Neural progenitor cell (in vitro differentiated cells): ENCODE data around the gene SLC7A5. TPM values are rescaled to one million over a fixed set of nuclear protein-coding genes. Genes with fewer than 3 reads are reported as not detected.

Experiments used
- DNase-seq: peaks from one replicate; pipeline ENCODE4 v3.0.0-alpha.2; 2016; ENCODE audit warnings: low spot score
- H2AFZ ChIP-seq: fragments of 200-600 bp; sonication (generic); replicated peaks from 2 replicates; pipeline ENCODE4 v1.6.1; 2016; ENCODE audit warnings: antibody characterized with exemption
- H3F3A ChIP-seq: fragments of 200-600 bp; sonication (generic); 2 replicates; pipeline ENCODE4 v1.6.1; 2016; ENCODE audit warnings: antibody characterized with exemption, low read depth
- H3K27ac ChIP-seq: fragments of 200-600 bp; sonication (generic); 2 replicates; pipeline ENCODE4 v1.5.1; 2016; ENCODE audit warnings: mild to moderate bottlenecking
- H3K27me3 ChIP-seq: fragments of 200-600 bp; sonication (generic); 2 replicates; pipeline ENCODE4 v1.6.1; 2016; ENCODE audit warnings: mild to moderate bottlenecking, moderate library complexity
- H3K36me3 ChIP-seq: fragments of 200-600 bp; sonication (generic); 2 replicates; pipeline ENCODE4 v1.5.1; 2016
- H3K4me1 ChIP-seq: fragments of 200-600 bp; sonication (generic); 2 replicates; pipeline ENCODE4 v1.6.1; 2016; ENCODE audit warnings: mixed run types
- H3K4me2 ChIP-seq: fragments of 200-600 bp; sonication (generic); 2 replicates; pipeline ENCODE4 v1.6.1; 2016
- H3K4me3 ChIP-seq: fragments of 200-600 bp; sonication (generic); 2 replicates; pipeline ENCODE4 v1.5.1; 2016
- H3K79me2 ChIP-seq: fragments of 200-600 bp; sonication (generic); 2 replicates; pipeline ENCODE4 v1.6.1; 2016; ENCODE audit warnings: low read depth
- H3K9ac ChIP-seq: fragments of 200-600 bp; sonication (generic); 2 replicates; pipeline ENCODE4 v1.6.1; 2016
- H3K9me3 ChIP-seq: fragments of 200-600 bp; sonication (generic); 2 replicates; pipeline ENCODE4 v1.5.1; 2016; ENCODE audit warnings: low read depth
- H4K20me1 ChIP-seq: fragments of 200-600 bp; sonication (generic); 2 replicates; pipeline ENCODE4 v1.6.1; 2016; ENCODE audit warnings: low read depth
- H3K27ac Mint-ChIP-seq: 3 replicates; pipeline ENCODE4 v1.8.0; 2021; ENCODE audit warnings: mixed read lengths
- H3K27me3 Mint-ChIP-seq: 2 replicates; pipeline ENCODE4 v1.8.0; 2022; ENCODE audit warnings: low read depth, mild to moderate bottlenecking, inconsistent platforms, moderate library complexity, mixed read lengths; ENCODE audit not compliant: insufficient read depth
- H3K36me3 Mint-ChIP-seq: 3 replicates; pipeline ENCODE4 v1.8.0; 2021; ENCODE audit warnings: mixed read lengths
- H3K4me1 Mint-ChIP-seq: 3 replicates; pipeline ENCODE4 v1.8.0; 2021; ENCODE audit warnings: mixed read lengths
- H3K4me3 Mint-ChIP-seq: 3 replicates; pipeline ENCODE4 v1.8.0; 2021; ENCODE audit warnings: mild to moderate bottlenecking, moderate library complexity, mixed read lengths
- H3K9me3 Mint-ChIP-seq: 3 replicates; pipeline ENCODE4 v1.8.0; 2020; ENCODE audit warnings: mixed read lengths
- EZH2 ChIP-seq: fragments of 200-600 bp; sonication (generic); IDR thresholded peaks from 2 replicates; pipeline ENCODE4 v1.6.1; 2017; ENCODE audit warnings: antibody characterized with exemption, mild to moderate bottlenecking, moderate library complexity
- EZH2phosphoT487 ChIP-seq: fragments of 200-600 bp; sonication (generic); IDR thresholded peaks from 2 replicates; pipeline ENCODE4 v1.6.1; 2017; ENCODE audit warnings: antibody characterized with exemption
- total RNA-seq: library from RNA; depleted of rRNA; stranded (reverse); fragments of >200 nt; gene quantifications from 2 replicates; pipeline ENCODE4 v1.2.3, GENCODE V29; 2015; ENCODE audit warnings: low replicate concordance
- TF ChIP-seq, protein P1 (sequence below): fragments of 200-600 bp; sonication (generic); IDR thresholded peaks from 2 replicates; pipeline ENCODE4 v1.5.1; 2017; ENCODE audit warnings: antibody characterized with exemption, mild to moderate bottlenecking

SLC7A5 gene
- total RNA-seq, 1 donor from 2014 or later, result 2.8 TPM

DNA sequence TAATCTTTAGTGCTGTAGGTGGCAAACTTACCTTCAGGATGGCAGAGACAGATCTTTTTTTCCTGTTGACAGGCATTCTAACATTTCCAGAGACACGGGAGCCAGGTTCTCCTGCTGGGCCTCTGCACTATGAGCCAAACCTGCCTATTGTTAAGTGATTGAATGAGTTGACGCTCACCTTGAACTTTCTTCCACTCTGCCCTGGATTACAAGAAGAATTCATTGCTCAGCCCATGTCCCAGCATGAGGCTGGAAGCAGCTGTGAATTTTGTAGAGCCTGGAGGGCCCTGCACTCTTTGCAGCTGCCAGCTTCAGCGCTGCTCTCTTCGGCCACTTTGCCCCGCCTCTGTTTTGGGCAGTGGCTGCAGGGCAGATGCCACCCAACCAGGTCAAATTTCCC is 9.4 kb upstream of the SLC7A5 start:
- no peak overlapping the region for H3K27ac Mint-ChIP-seq

DNA sequence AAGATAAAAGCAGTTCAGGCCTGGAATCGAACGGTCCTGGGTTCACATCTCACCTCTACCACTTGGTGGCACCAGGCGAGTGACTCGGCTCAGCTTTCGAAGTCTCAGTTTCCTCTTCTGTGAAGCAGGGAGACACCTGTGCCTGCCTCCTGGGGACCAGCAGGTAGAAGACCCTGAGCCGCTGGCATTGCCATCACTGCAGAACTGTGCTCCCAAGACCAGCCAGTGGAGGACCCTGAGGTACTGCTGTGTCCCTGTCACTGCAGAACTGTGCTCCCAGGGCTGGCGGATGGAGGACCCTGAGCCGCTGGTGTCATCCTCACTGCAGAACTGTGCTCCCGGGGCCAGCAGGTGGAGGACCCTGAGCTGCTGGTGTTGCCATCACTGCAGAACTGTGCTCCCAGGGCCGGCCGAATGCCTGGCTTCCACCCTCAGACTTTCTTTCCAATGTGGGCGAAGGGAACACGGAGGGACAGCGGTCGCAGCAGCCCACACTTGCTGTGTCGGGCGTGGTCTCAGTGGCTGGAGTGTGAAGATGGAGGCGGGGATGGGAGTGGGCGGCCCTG is 8.7 kb upstream of the SLC7A5 start:
- Histone ChIP-seq H3K4me2 (no peak overlapping the region), H3K4me1 (peaks cover 6% of the 10 kb centered on the region), H2AFZ (no peak overlapping the region), H3K9me3 (no peaks in the 10 kb centered on the region), H3K79me2 (no peaks in the 10 kb centered on the region), H3F3A (peaks cover 13% of the 10 kb centered on the region), H3K9ac (no peak overlapping the region), H3K4me3 (no peak overlapping the region), H3K36me3 (no peaks in the 10 kb centered on the region), H4K20me1 (no peaks in the 10 kb centered on the region), H3K27me3 (peaks cover 20% of the 10 kb centered on the region), H3K27ac (no peak overlapping the region)
- Mint-ChIP-seq H3K4me3 (no peak overlapping the region), H3K27ac (no peak overlapping the region), H3K27me3 (peaks cover 9% of the 10 kb centered on the region), H3K36me3 (no peaks in the 10 kb centered on the region), H3K4me1 (peaks cover 20% of the 10 kb centered on the region), H3K9me3 (peaks cover 5% of the 10 kb centered on the region)
- no peak for DNase-seq
- TF ChIP-seq, protein P1, sequence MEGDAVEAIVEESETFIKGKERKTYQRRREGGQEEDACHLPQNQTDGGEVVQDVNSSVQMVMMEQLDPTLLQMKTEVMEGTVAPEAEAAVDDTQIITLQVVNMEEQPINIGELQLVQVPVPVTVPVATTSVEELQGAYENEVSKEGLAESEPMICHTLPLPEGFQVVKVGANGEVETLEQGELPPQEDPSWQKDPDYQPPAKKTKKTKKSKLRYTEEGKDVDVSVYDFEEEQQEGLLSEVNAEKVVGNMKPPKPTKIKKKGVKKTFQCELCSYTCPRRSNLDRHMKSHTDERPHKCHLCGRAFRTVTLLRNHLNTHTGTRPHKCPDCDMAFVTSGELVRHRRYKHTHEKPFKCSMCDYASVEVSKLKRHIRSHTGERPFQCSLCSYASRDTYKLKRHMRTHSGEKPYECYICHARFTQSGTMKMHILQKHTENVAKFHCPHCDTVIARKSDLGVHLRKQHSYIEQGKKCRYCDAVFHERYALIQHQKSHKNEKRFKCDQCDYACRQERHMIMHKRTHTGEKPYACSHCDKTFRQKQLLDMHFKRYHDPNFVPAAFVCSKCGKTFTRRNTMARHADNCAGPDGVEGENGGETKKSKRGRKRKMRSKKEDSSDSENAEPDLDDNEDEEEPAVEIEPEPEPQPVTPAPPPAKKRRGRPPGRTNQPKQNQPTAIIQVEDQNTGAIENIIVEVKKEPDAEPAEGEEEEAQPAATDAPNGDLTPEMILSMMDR, result peak; percentile 34
- no peak for TF ChIP-seq EZH2phosphoT487

More for the DNA sequence above, 9.4 kb upstream of the SLC7A5 start:
- DNase-seq, result no peak
- Mint-ChIP-seq H3K27me3 (peaks cover 9% of the 10 kb centered on the region), H3K36me3 (no peaks in the 10 kb centered on the region), H3K4me1 (peaks cover 20% of the 10 kb centered on the region), H3K9me3 (peaks cover 5% of the 10 kb centered on the region), H3K4me3 (no peak overlapping the region)
- Histone ChIP-seq H2AFZ (no peak overlapping the region), H3K27me3 (peaks cover 20% of the 10 kb centered on the region), H3K4me1 (peaks cover 6% of the 10 kb centered on the region), H3K36me3 (no peaks in the 10 kb centered on the region), H3K4me2 (no peak overlapping the region), H3K9me3 (no peaks in the 10 kb centered on the region), H3K27ac (no peak overlapping the region), H4K20me1 (no peaks in the 10 kb centered on the region), H3F3A (peaks cover 13% of the 10 kb centered on the region), H3K4me3 (no peak overlapping the region), H3K79me2 (no peaks in the 10 kb centered on the region), H3K9ac (no peak overlapping the region)
- TF ChIP-seq, protein P1, result no peak
- TF ChIP-seq EZH2phosphoT487 (no peak), EZH2 (no peak)

DNA sequence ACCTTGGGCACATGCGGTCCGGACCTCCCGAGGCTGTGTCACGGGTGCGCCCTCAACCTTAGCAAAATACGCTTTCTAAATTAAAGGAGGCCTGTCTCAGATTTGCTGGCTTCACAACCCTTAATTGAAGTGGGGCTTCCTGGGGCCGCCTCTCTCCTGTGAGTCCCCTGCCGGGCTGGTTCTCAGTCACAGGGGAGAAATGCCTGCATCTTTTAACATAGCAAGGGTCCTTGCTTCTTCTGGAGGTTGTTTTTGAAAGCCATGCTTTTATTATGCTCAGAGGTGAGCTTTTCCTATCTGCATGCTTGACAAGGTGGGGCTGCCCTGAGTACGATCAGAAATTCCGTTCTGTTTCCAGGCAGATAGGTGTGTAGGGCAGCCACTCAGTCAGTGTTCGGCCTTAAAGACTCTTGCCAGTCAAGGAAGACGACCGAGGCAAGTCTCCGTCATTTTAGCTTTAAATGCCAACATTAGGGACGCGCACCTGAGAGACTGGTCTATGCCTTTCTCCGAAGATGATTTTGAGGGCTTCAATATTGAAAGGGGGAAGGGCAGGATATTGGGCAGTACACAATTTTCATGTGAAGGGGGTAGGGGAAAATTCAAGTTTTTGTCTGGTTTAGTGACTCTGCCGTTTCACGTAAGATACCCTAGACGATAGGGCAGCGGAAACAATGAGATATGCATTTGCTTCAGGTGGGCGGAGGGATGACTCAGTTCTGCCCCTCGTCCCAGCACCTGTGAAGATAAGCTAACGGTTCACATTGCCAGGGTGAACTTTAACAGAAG is 5.5 kb upstream of the SLC7A5 start:
- Mint-ChIP-seq H3K4me3 (no peak overlapping the region), H3K4me1 (peaks cover 29% of the 10 kb centered on the region), H3K36me3 (no peaks in the 10 kb centered on the region), H3K27me3 (peaks cover 11% of the 10 kb centered on the region), H3K27ac (no peak overlapping the region), H3K9me3 (peaks cover 5% of the 10 kb centered on the region)
- H3K9ac ChIP-seq, result no peak overlapping the region
- H3K27ac ChIP-seq, result no peak overlapping the region
- no peaks in the 10 kb centered on the region for H3K9me3 ChIP-seq
- peaks cover 47% of the 10 kb centered on the region for H3K27me3 ChIP-seq
- peaks cover 12% of the 10 kb centered on the region for H3K4me1 ChIP-seq
- H3K79me2 ChIP-seq, result no peaks in the 10 kb centered on the region
- TF ChIP-seq EZH2phosphoT487 (peak; percentile 36), EZH2 (no peak)
- no peaks in the 10 kb centered on the region for H4K20me1 ChIP-seq
- H3K36me3 ChIP-seq, result no peaks in the 10 kb centered on the region
- peaks cover 25% of the 10 kb centered on the region for H3F3A ChIP-seq
- H3K4me2 ChIP-seq, result peak overlapping the region; percentile 21
- DNase-seq, result no peak
- H2AFZ ChIP-seq, result peak overlapping the region; percentile 34
- H3K4me3 ChIP-seq, result no peak overlapping the region
